LNCaP clone FGC (cell line): ENCODE measurements around the gene TRMT44.
A peak's percentile ranks its signal among the peaks of the same experiment; 100 is the strongest.

Source experiments
- DNase-seq: peaks from one replicate; pipeline ENCODE4 v3.0.0-alpha.2; 2011; ENCODE audit warnings: low read depth
- H3K4me3 ChIP-seq: 2 replicates; pipeline ENCODE4 v1.5.1; 2011; ENCODE audit warnings: mild to moderate bottlenecking, low read depth, low read length, control low read depth
- CTCF ChIP-seq: IDR thresholded peaks from 2 replicates; pipeline ENCODE4 v1.5.1; 2012; ENCODE audit warnings: mild to moderate bottlenecking; ENCODE audit not compliant: control insufficient read depth, insufficient read depth; ENCODE audit errors: extremely low read depth

Gene TRMT44

GRCh38 chr4:8440492-8441311, at the start of gene TRMT44, which contains the start of gene ACOX3:
TRMT44 (plus strand) TSS chr4:8440777; CDS start chr4:8440823, 46 bp downstream.
ACOX3 (minus strand) TSS chr4:8440723; CDS start chr4:8416521, 24,202 bp downstream.
- peak; percentile 72 for DNase-seq
- peak within 1 kb of the TSS; percentile 97 for H3K4me3 ChIP-seq
- no peak for TF ChIP-seq CTCF

- H3K4me3 ChIP-seq: no peak overlapping the region
- DNase-seq: no peak
- TF ChIP-seq CTCF: no peak
Measured at GRCh38 chr4:8391071-8391470, 49.5 kb upstream of the TRMT44 start.

- DNase-seq: no peak
- H3K4me3 ChIP-seq: no peak overlapping the region
- no peak for TF ChIP-seq CTCF
Measured at GRCh38 chr4:8391972-8392371, 48.6 kb upstream of the TRMT44 start.

GRCh38 chr4:8392591-8393190, 47.9 kb upstream of the TRMT44 start:
- H3K4me3 ChIP-seq: no peak overlapping the region
- no peak for DNase-seq
- TF ChIP-seq CTCF: no peak

- no peak overlapping the region for H3K4me3 ChIP-seq
- DNase-seq: no peak
- TF ChIP-seq CTCF: no peak
Measured at GRCh38 chr4:8393593-8394038, 47.0 kb upstream of the TRMT44 start.

GRCh38 chr4:8394061-8394519, 46.5 kb upstream of the TRMT44 start:
- no peak for TF ChIP-seq CTCF
- H3K4me3 ChIP-seq: no peak overlapping the region
- DNase-seq: no peak
